Umbilical cord (tissue), 2 donors: ENCODE measurements around the gene CLECL1. TPM values are rescaled to one million over a fixed set of nuclear protein-coding genes. Genes with fewer than 3 reads are reported as not detected.
A peak's percentile ranks its signal among the peaks of the same experiment; 100 is the strongest.
"Not testable (repeated sequence)": the region's sequence is repeated elsewhere in the genome, so short reads cannot be mapped to it uniquely, and the experiment has no call there.

Source experiments
- DNase-seq: peaks from one replicate; pipeline ENCODE4 v3.0.0-alpha.2; 2015; ENCODE audit warnings: low spot score
- total RNA-seq: library from RNA; depleted of rRNA; stranded (reverse); fragments of >200 nt; gene quantifications from one replicate; pipeline ENCODE4 v1.2.3, GENCODE V29; 2014; ENCODE audit warnings: low replicate concordance; ENCODE audit not compliant: insufficient read depth

Gene CLECL1
- total RNA-seq, 1 donor from 2014 or later: 2.4 TPM

DNA sequence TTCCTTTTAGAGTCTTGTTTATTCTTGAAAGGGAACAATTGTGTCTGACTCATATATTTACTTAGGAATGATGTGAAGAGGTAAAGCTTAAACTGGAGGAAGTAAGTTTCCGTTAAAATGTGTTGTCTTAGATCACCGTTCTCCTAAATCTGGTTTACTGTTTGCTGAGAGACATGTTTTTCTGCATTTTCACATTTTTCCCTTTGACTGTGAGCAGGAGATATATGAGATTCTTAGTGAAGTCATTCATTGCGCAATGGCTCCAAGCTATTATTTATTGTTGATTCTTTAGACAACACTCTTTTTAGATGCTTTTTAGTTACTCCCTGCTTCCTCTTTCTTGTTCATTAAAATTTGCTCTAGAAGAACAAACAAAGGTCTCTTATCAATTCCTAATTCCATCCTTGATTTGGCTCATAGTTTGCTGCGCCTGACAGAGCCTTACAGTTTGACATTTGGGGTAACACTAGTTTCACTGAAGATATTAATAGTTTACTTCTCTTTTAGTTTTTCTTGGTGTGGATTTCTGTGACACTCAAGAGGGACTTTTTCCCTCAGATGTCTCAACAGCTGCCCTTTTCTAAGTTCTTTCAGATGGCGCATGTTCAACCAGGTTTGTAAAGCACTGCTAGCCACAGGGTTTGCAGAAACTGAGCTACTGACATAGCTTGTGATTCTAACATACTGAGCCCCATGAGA is 11.4 kb downstream of the CLECL1 start:
- DNase-seq: peak; percentile 26

DNA sequence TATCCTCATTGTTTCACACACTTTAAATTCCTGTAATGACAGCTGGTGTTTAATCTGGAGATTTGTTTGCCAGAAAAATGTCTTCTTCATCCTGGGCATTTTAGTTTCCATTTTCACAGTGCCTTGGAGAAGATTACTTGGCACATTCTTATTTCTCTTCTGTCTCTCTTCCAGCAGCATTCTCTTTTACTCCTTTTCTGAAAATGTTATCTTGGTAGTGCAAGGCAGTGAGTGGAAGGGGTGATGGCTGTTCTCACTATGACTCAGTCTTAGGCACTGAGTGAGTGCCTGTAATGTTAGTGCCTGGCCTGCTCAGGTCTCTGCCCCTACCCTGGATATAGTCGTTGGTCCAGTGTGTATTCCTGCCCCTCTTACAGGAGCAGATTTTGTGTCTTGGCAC is 13.1 kb downstream of the CLECL1 start:
- no peak for DNase-seq

DNA sequence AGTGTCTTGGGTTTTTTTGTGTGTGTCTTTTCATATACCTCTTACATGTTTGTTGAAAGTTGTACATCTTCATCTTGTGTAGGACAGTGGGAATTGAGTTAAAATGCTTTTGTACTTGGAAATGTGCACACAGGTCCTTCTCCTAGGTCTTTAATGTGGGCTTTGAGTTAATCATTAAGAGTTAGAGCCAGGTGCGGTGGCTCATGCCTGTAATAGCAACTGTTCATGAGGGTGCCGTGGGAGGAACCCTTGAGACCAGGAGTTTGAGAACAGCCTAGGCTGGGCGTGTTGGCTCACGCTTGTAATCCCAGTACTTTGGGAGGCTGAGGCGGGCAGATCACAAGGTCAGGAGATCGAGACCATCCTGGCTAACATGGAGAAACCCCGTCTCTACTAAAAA is 13.9 kb downstream of the CLECL1 start:
- DNase-seq: no peak

DNA sequence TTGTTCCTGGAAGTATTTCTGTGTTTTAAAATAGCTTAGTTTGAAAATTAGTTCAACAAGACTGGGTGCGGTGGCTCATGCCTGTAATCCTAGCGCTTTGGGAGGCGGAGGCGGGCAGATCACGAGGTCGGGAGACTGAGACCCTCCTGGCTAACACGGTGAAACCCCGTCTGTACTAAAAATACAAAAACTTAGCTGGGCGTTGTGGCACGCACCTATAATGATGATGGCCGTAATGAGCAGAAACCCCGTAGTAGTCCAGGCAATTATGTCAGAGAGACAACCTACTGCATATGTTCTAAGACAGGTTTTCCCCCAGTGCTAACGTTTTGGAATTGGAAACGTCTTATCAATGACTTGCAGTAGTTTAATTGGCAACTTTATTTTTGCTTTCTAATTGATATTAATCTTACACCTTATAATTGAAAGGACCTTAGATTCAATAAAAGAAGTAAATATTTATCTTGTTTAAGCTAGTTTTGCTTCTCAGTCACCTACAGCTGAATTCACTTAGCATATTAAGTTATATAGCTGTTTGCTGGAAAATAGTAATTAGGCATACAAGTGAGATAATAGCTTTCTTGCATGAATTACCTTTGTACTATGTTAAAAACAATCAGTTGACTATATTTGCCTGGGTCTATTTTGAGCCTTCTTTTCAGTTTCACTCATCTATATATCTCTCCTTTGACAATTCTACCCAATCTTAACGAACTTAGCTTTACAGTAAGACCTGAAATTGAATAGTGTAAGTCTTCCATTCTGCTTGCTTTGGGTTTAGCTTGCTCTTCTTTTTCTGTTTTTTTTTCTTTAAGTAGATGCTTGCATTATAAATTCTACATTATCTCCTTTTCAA is 15.6 kb downstream of the CLECL1 start:
- no peak for DNase-seq

DNA sequence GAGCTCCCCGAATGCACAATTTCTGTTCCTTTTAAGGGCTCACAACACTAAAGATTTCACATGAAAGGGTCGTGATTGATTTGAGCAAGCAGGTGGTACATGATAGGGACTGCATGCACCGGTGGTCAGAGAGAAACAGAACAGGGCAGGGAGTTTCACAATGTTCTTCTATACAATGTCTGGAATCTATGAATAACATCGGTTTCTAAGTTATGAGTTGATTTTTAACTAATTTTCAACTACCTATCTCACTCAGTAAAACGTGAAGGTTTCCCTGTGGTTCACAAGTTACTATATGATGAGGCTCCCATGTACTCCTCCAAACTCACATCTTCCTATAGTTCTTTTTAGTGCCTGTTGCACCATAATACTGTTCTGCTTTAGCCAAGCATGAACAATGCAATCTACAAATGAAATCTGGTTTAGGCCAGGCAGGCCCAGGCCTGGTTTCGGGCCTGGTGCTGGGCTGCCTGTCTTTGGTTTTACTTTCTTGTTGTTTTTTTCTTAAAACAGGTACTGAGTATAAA is 19.8 kb downstream of the CLECL1 start:
- DNase-seq: not testable (repeated sequence)

DNA sequence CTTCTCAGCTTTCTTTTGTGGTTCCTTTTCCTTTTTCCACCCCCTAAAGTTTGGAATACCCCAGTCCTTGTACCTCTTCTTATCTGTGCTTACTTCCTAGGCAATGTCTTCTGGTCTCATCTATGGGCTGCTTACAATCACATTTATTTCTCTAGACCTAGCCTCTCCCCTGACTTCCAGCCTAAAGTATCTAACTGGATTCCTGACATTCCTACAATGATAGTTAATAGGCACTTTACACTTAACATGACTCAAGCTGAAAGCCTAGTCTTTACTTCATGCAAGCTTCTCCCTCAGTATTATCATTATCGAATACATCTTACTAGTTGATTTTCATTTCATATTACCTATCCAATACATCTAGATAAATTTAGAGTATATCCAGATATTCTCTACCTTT is 21.2 kb downstream of the CLECL1 start:
- no peak for DNase-seq

DNA sequence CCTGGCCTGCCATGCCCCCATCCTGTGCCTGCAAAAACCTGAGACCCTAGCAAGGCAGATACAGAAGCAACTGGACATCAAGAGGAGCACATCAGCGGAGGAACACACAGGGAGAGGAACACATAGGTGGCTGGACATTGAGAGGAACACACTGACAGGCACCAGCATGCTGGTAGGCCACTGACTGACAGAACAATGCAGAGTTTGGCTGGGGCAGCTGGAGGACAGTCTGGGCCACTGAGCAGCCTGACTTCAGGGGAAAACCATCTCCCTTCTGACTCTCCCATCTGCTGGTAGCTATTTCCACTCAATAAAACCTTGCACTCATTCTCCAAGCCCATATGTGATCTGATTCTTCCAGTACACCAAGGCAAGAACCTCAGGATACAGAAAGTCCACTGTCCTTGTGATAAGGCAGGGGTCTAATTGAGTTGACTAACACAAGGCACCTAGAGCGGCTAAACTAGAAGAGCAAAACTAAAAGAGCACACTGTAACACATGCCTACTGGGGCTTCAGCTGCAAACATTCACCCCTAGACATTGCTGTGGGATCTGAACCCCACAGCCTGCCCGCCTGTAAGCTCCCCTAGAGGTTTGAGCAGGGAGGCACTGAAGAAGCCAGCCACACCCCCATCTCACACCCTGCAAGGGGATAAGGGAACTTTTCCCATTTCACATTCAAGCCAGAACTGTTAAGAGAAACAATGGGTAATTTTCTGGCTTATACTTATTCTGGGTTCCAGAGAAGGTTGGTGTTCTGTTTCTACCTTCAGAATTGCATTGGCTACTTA is 22.1 kb downstream of the CLECL1 start:
- DNase-seq: no peak

DNA sequence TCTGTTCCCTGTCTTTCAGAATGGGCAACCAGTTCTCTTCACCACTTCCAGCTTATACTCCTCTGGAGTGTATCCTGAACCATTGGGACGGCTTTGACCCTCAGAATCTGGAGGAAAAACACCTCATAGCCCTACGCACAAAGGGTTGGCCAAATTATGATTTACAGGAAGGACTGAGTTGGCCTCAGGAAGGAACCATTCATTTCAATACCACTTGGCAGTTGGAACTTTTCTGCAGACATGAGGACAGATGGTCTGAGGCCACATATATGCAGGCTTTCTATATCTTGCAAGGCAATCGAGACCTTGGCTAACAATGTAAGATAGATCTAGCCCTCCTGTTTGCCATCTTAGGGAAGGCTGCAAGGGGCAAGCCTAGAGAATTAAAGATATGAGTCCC is 24.0 kb downstream of the CLECL1 start:
- DNase-seq: no peak

DNA sequence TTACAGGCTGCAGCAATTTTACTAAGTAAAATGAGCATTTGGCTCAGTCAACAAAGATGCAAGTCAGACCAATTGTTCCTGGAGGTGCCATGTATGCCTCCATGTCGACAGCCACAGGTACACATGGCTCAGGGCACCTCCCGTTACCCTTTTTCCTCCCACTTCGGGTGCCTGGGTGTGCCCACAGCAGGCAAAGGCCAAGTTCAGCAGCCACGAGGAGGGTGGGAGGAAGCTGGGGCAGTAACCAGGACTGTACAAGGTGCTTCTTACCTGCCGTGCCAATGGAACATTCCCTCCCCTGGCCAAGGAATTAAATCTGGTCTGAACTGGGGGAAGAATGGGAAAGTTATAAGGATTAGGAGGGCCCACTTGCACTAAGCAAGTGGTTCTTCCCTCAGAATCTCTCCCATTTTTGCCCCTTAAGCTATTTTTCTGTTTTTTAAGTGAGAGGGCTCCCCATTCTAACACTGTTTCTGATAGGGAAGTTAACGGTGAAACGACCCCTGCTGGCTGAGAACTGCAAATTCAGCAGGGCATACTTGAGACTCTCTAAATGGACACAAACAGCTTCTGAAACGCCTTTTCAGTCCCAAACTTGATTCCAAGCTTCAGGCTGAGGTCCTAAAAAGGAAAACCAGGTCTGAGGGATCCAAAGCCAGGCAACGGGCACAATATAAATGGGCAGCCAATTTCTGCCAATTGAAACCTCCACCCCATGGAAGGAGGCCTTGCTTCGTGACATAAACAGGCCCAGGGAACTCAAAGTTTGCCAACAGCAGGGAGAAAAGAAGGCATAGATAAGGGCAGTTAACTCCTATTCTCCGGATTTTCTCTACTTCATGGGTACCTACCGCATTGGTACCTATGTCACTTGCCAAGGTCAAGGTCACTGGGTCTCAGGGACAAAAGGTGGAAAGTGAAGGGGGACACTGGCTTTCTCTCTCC is 24.8 kb downstream of the CLECL1 start:
- peak; percentile 40 for DNase-seq

DNA sequence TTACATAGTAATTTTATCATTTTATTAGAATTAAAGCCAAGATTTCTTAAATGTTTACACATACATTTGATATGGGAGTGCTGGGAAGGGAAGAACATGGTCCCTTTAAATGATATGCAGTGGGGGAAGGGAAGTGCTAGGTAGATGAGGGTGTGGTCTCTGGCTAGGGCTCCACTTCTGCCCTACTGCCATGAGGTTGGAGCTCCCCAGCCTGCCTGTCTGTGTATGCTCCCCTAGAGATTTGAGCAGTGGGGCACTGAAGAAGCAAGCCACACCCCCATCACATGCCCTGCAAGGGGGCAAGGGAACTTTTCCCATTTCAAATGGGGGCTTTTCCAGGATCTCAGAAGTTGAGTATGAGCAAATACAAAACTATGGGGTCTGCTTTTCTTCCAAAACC is 25.5 kb downstream of the CLECL1 start:
- DNase-seq: no peak

DNA sequence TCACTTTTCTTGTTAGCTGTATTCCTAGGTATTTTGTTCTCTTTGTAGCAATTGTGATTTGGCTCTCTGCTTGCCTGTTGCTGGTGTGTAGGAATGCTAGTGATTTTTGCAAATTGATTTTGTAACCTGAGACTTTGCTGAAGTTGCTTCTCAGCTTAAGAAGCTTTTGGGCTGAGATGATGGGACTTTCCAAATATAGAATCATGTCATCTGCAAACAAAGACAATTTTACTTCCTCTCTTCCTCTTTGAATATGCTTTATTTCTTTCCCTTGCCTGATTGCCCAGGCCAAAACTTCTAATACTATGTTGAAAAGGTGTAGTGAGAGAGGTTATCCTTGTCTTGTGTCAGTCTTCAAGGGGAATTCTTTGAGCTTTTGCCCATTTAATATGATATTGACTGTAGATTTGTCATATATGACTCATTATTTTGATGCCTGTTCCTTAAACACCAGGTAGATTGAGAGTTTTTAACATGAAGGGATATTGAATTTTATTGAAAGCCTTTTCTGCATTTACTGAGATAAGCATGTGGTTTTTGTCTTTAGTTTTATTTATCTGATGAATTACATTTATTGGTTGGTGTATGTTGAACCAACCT is 26.7 kb downstream of the CLECL1 start:
- DNase-seq: no peak

DNA sequence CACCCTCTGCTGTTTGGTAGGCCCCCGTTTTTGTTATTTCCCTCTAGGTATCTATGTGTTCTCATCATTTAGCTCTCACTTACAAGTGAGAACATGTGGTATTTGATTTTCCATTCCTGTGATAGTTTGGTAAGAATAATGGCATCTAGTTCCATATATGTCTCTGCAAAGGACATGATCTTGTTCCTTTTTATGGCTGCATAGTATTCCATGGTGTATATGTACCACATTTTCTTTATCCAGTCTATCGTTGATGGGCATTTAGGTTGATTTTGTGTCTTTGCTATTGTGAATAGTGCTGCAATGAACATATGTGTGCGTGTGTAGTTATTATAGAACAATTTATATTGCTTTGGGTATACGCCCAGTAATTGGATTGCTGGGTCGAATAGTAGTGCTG is 28.3 kb downstream of the CLECL1 start:
- not testable (repeated sequence) for DNase-seq

DNA sequence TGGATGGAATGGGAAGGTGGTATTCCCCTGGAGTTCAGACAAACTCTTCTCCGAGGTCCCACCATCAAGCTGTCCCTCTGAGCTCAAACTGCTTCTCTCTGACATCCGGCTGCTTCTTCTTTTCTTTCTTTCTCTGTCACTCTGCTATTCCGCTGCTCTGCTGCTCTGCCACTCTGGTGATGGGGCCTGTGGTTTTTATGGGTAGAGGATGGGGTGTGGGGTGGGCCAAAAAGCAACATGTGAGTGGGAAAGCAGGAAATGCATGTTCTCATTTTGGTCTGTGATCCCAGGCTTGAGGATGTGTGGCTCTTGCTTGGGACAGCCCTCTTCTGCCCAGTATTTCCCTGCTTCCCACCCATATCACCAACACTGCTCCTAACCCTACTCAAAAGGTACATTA is 30.6 kb downstream of the CLECL1 start:
- no peak for DNase-seq

DNA sequence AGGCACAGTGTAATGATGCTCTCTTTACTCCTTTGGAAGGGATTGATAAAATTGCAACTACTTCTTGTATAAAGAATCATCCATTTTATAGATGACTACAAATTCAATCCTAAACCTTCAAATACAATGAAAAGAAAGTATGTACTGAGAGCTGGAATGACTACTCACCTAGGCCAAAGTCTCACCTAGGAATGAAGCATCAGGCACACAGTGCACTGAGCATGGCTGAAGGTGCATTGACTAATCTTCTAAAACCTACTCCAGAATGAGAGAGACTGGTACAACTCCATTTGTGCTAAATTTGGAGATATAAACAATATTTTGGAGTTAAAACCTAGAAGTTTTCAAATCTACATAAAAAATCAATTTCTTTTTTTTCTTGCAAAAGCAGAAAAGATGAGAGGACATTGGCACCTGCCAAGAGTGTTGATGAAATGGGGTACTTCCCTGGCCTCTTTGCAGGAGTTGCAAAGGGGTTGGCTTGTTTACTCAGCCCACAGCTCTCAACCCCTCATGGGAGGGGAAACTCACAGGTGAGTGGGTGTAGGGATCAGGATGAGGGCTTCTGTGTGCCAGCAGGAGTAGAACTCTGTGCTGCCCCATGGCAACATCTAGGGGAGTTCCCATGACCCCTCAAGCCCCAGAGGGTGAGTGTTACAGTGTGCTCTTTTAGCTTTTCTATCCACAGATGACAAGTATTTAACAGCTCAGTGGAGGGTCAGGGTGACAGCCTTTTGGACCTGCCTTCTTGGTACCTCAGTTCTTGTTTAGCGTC is 31.3 kb downstream of the CLECL1 start:
- DNase-seq: no peak

DNA sequence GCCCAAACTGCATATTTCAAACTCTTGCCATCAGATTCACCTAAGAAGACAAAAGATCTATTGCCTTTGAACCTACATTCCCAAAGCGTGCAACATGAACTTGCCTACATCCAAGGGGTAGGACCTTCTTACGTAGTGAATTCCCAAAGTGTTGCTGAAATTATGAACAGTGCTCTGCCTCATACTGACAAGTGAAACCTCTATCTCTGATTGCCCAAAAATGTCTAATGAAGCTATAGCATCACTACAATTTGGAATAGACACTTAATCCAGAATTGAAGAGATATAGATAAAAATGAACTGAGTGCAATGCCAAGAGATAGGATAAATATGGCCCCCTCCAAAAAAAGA is 32.3 kb downstream of the CLECL1 start:
- DNase-seq: peak; percentile 27

DNA sequence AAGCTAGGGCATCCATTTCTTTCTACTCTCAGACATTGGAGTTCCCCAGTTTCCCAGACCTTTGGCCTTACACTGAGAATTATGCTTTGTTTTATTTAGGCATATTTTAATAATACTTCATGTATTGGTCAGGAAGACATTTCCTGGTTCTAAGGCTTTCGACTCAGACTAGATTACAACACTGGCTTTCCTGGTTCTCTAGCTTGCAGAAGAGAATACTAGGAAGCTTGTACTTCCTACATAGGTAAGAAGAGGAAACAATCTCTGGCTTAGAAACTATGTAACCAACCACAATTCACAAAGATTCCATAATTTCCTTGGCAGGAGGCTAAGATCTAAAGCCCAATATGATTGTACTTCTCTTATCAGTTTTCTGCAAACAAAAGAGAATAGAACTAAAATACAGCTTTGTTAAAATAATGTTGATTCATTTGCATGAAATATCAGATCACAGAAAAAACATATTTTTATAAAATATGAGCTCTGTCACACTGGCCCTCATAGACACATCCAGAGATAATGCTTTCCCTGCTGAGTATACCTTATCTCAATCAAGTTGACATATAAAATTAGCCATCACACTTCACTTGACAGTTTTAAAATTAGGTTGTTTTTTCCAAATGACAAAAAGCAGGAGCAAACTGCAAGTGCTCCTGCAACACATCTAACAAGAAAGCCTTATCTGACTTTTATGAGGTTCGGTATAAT is 32.8 kb downstream of the CLECL1 start:
- no peak for DNase-seq

DNA sequence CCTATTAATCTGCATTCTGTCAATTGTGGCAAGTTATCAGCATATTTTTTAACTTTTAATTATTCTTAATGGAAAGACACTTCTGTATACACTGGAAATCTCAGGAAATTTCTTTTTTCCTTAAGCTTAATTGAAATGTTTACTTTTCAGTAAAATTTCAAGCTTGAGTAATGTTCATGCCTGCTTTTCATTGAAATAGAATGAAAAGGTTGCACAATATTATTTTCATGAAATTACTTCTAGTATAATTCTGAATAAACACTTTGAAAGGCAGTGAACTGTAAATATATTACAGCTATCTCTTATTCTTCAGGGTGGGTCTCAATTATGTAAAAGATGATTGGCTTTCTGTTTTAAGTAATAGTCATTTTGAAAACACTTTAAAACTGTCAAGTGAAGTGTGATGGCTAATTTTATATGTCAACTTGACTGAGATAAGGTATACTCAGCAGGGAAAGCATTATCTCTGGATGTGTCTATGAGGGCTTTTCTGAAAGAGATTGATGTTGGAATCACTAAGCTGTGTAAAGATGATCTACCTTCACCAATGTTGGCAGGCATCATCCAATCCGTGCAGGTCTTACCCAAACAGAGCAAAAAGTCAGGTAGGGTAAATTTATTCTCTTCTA is 33.5 kb downstream of the CLECL1 start:
- DNase-seq: no peak

DNA sequence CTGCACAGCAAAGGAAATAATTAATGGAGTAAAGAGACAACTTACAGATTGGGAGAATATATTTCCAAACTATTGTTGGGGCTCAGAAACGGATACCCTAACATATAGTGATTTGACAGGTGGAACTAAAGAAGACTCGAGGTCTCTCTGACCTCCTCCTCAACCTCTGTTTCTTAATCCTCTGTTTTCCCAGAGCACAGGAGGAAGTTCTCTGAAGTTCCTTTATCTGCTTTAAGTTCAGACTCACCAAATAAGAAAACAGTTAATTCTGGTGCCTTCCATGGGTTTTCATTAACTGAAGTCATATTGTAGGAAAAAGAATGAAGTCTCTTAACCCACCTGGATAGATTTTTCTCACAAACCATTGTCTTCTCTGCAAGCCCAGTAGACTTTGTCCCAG is 34.2 kb downstream of the CLECL1 start:
- DNase-seq: no peak

DNA sequence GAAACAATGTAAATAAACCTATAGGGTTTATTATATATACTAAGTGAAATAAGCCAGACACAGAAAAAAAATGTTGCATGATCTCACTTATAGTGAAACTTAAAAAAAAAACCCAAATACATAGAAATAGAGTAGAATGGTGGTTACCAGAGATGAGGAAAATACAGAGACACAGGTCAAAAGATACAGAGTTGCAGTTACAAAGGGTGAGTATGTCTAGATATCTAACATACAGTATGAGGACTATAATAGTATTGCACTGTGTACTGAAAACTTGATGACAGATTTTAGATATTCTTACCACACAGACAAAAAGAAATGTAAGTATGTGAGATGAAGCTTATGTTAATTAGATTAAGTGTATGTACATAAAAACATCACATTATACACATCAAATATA is 35.3 kb downstream of the CLECL1 start:
- no peak for DNase-seq
